ENCODE results near the gene CFAP97. TPM values are rescaled to one million over a fixed set of nuclear protein-coding genes. Genes with fewer than 3 reads are reported as not detected.
A peak's percentile ranks its signal among the peaks of the same experiment; 100 is the strongest.

The CFAP97 gene
- total and polyA plus RNA-seq, 2 donors (not counting 1 experiment from before 2014, with no cell fraction given): 39.3 to 50.8 TPM

DNA sequence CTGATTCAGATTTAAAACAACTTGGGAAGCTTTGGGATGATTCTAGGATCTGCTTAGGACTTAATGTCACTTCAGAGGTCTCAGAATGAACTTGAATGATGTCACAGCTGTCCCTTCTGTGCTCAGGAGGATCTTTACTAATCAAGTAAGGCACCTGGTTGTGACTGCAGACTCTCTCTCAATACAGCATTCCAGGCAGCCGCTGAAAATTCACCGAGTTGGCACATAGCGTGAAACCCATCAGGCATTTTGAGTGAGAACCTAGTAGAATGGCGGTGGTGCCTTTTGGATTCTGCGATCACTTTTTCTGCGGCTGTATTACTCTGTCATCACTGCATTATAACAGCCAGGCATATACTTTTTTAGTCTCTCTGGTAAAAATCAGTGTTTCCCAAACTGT lies 22.1 kb upstream of the CFAP97 start:
- TF ChIP-seq CTCF (conservative IDR thresholded peaks at IDR 0.05 in 1 of 2, IDR thresholded peaks at IDR 0.05 in 1 of 2; ENCODE audit: low read depth in 1 of 2, low read length in 2 of 2) (no peak), EZH2 (IDR thresholded peaks at IDR 0.05; ENCODE audit: low read length, missing control alignments) (no peak)
- no peaks in the 10 kb centered on the region for H4K20me1 ChIP-seq (ENCODE audit: control insufficient read depth, extremely low read depth, insufficient read depth, low read length)
- no peak overlapping the region for H3K27ac ChIP-seq (ENCODE audit: insufficient read depth, low read length)
- no peak overlapping the region for H3K4me3 ChIP-seq (replicated peaks in 1 of 4; ENCODE audit: control extremely low read depth in 1 of 4, insufficient read depth in 1 of 4, low read depth in 3 of 4, low read length in 4 of 4)
- H3K9ac ChIP-seq (ENCODE audit: insufficient read depth, low read length): no peak overlapping the region
- no peak overlapping the region for H2AFZ ChIP-seq (ENCODE audit: low read length)
- H3K79me2 ChIP-seq (ENCODE audit: control insufficient read depth, insufficient read depth, low read length): peaks cover 25% of the 10 kb centered on the region
- H3K4me1 ChIP-seq (ENCODE audit: control insufficient read depth, extremely low read depth, insufficient read depth, low read length): peaks cover 7% of the 10 kb centered on the region
- no peaks in the 10 kb centered on the region for H3K27me3 ChIP-seq (ENCODE audit: control insufficient read depth, insufficient read depth, low read length)
- no peaks in the 10 kb centered on the region for H3K36me3 ChIP-seq (ENCODE audit: control insufficient read depth, insufficient read depth, low read length)
- no peak overlapping the region for H3K4me2 ChIP-seq (ENCODE audit: extremely low read depth, insufficient read depth, low read length)
- no peaks in the 10 kb centered on the region for H3K9me3 ChIP-seq (ENCODE audit: control insufficient read depth, insufficient read depth, low read depth, low read length)
- DNase-seq (ENCODE audit: low read depth in 2 of 2): no peak

DNA sequence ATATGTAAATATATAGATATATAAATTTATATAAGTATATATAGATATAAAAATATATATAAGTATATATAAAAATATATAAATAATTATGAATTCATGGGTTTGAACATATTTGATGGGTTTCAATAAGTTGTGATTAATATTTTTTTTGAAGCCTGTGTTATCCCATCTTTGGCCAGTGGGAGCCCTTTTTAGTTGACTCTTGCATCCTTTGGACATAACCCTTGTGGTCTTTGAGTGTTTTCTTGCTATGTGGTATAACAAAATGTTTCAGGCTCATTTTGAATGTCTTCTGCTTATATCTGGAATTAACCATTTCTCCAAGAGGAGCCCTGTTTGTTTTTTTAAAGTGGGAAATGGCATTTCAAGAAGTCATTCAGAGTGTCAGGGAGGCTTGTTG lies 20.8 kb upstream of the CFAP97 start:
- Histone ChIP-seq H3K9me3 (ENCODE audit: control insufficient read depth, insufficient read depth, low read depth, low read length) (no peaks in the 10 kb centered on the region), H3K79me2 (ENCODE audit: control insufficient read depth, insufficient read depth, low read length) (peaks cover 24% of the 10 kb centered on the region), H3K36me3 (ENCODE audit: control insufficient read depth, insufficient read depth, low read length) (no peaks in the 10 kb centered on the region), H3K4me3 (replicated peaks in 1 of 4; ENCODE audit: control extremely low read depth in 1 of 4, insufficient read depth in 1 of 4, low read depth in 3 of 4, low read length in 4 of 4) (no peak overlapping the region), H3K9ac (ENCODE audit: insufficient read depth, low read length) (no peak overlapping the region), H4K20me1 (ENCODE audit: control insufficient read depth, extremely low read depth, insufficient read depth, low read length) (no peaks in the 10 kb centered on the region), H3K4me1 (ENCODE audit: control insufficient read depth, extremely low read depth, insufficient read depth, low read length) (peaks cover 9% of the 10 kb centered on the region), H3K27me3 (ENCODE audit: control insufficient read depth, insufficient read depth, low read length) (no peaks in the 10 kb centered on the region), H2AFZ (ENCODE audit: low read length) (no peak overlapping the region), H3K27ac (ENCODE audit: insufficient read depth, low read length) (no peak overlapping the region), H3K4me2 (ENCODE audit: extremely low read depth, insufficient read depth, low read length) (no peak overlapping the region)
- DNase-seq (ENCODE audit: low read depth in 2 of 2): no peak
- TF ChIP-seq CTCF (conservative IDR thresholded peaks at IDR 0.05 in 1 of 2, IDR thresholded peaks at IDR 0.05 in 1 of 2; ENCODE audit: low read depth in 1 of 2, low read length in 2 of 2) (peak in 1 of 2 donors; percentile 31), EZH2 (IDR thresholded peaks at IDR 0.05; ENCODE audit: low read length, missing control alignments) (no peak)

DNA sequence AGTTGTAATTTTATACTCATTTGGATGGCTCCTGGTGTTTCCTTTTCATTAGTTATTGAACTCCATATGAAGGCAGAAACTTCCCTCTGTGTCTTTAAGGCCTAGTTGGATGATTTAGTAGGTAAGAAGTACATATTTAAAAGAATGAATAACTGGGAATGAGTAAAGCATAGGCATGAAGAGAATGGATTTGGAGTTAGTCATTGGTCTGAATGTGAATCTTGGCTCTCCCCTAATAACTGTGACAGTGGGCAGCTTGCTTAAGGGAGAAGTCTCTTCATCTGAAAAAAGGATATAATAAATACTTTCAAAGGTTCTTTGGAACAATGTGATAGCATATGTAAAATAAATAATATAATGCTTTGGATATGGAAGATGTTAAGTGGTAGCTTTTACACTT lies 18.8 kb upstream of the CFAP97 start:
- Histone ChIP-seq H3K4me2 (ENCODE audit: extremely low read depth, insufficient read depth, low read length) (no peak overlapping the region), H3K9me3 (ENCODE audit: control insufficient read depth, insufficient read depth, low read depth, low read length) (no peaks in the 10 kb centered on the region), H3K36me3 (ENCODE audit: control insufficient read depth, insufficient read depth, low read length) (no peaks in the 10 kb centered on the region), H3K79me2 (ENCODE audit: control insufficient read depth, insufficient read depth, low read length) (peaks cover 27% of the 10 kb centered on the region), H3K4me3 (replicated peaks in 1 of 4; ENCODE audit: control extremely low read depth in 1 of 4, insufficient read depth in 1 of 4, low read depth in 3 of 4, low read length in 4 of 4) (no peak overlapping the region), H3K27ac (ENCODE audit: insufficient read depth, low read length) (no peak overlapping the region), H3K27me3 (ENCODE audit: control insufficient read depth, insufficient read depth, low read length) (no peaks in the 10 kb centered on the region), H3K4me1 (ENCODE audit: control insufficient read depth, extremely low read depth, insufficient read depth, low read length) (peaks cover 10% of the 10 kb centered on the region), H2AFZ (ENCODE audit: low read length) (no peak overlapping the region), H4K20me1 (ENCODE audit: control insufficient read depth, extremely low read depth, insufficient read depth, low read length) (no peaks in the 10 kb centered on the region), H3K9ac (ENCODE audit: insufficient read depth, low read length) (no peak overlapping the region)
- DNase-seq (ENCODE audit: low read depth in 2 of 2): peak; percentile 47 to 89
- TF ChIP-seq CTCF (conservative IDR thresholded peaks at IDR 0.05 in 1 of 2, IDR thresholded peaks at IDR 0.05 in 1 of 2; ENCODE audit: low read depth in 1 of 2, low read length in 2 of 2) (no peak), EZH2 (IDR thresholded peaks at IDR 0.05; ENCODE audit: low read length, missing control alignments) (no peak)

All from fibroblast of lung (primary cell).